ENCODE measurements around the gene TLE6. TPM values are rescaled to one million over a fixed set of nuclear protein-coding genes. Genes with fewer than 3 reads are reported as not detected.

The TLE6 gene
- total and polyA plus RNA-seq, 10 of the 15 experiments (the other 5 are each of a cell fraction or from before 2014, with no cell fraction given), result 2.7 to 13.8 (median 6.4) TPM

- TF ChIP-seq BHLHE40 (IDR thresholded peaks at IDR 0.05; ENCODE audit: borderline replicate concordance in 1 of 2, low read depth in 2 of 2, low read length in 1 of 2), result no peak
- TF ChIP-seq NFYA (IDR thresholded peaks at IDR 0.05; ENCODE audit: borderline replicate concordance, low read depth, low read length), result peak; percentile 82
- TF ChIP-seq LARP7 (IDR thresholded peaks at IDR 0.05), result peak; percentile 11; the same call in 1 of the 2 replicates
- no peak for TF ChIP-seq ZBED1 (IDR thresholded peaks at IDR 0.05; ENCODE audit: borderline replicate concordance)
- TF ChIP-seq STAT3 (IDR thresholded peaks at IDR 0.05; ENCODE audit: low read depth, low read length), result no peak
- no peak for TF ChIP-seq MTA3 (IDR thresholded peaks at IDR 0.05; ENCODE audit: borderline replicate concordance, low read length)
- no peak for TF ChIP-seq CEBPB (IDR thresholded peaks at IDR 0.05; ENCODE audit: borderline replicate concordance in 1 of 2, low read depth in 2 of 2, low read length in 2 of 2)
- TF ChIP-seq TARDBP (IDR thresholded peaks at IDR 0.05; ENCODE audit: borderline replicate concordance), result 0 out of 2 replicates have a peak, but pooled peaks have one; percentile 22
- TF ChIP-seq NFYB (IDR thresholded peaks at IDR 0.05; ENCODE audit: insufficient read depth, low read depth, low read length), result peak; percentile 100
- TF ChIP-seq IRF3 (IDR thresholded peaks at IDR 0.05), result peak; percentile 86
- TF ChIP-seq CBFB (IDR thresholded peaks at IDR 0.05; ENCODE audit: low read depth), result peak; percentile 74; the same call in 1 of the 2 replicates
- no peak for TF ChIP-seq JUND (IDR thresholded peaks at IDR 0.05; ENCODE audit: low read depth, low read length)
- TF ChIP-seq BRCA1 (IDR thresholded peaks at IDR 0.05; ENCODE audit: low read depth, low read length), result peak; percentile 34; the same call in 1 of the 2 replicates
- TF ChIP-seq POLR2AphosphoS5 (IDR thresholded peaks at IDR 0.05; ENCODE audit: low read length), result peak; percentile 71; the same call in 1 of the 2 replicates
- TF ChIP-seq POLR2A (IDR thresholded peaks at IDR 0.05; ENCODE audit: low read depth, low read length), result peak; percentile 78
Observed at GRCh38 chr19:3035542-3036118, 58.3 kb downstream of the TLE6 start (continued).

Measured in GM12878 (cell line).